Ishikawa (cell line): Measurements from ENCODE around the gene TBC1D22A.

Source experiments
- CEBPB ChIP-seq: IDR thresholded peaks from 2 replicates; pipeline ENCODE4 v1.6.1; 2012
- CREB1 ChIP-seq: IDR thresholded peaks from 2 replicates; pipeline ENCODE4 v1.6.1; 2012; ENCODE audit warnings: low read depth
- EGR1 ChIP-seq: IDR thresholded peaks from 2 replicates; pipeline ENCODE4 v1.6.1; 2012
- EP300 ChIP-seq: IDR thresholded peaks from 2 replicates; pipeline ENCODE4 v1.6.1; 2012; ENCODE audit warnings: borderline replicate concordance
- FOXM1 ChIP-seq: IDR thresholded peaks from 2 replicates; pipeline ENCODE4 v1.6.1; 2012; ENCODE audit warnings: low read depth, borderline replicate concordance
- NFIC ChIP-seq: IDR thresholded peaks from 2 replicates; pipeline ENCODE4 v1.6.1; 2012
- RAD21 ChIP-seq: IDR thresholded peaks from 2 replicates; pipeline ENCODE4 v1.6.1; 2012; ENCODE audit warnings: low read depth
- TAF1 ChIP-seq: IDR thresholded peaks from 2 replicates; pipeline ENCODE4 v1.6.1; 2012; ENCODE audit warnings: low read depth, mild to moderate bottlenecking
- TCF12 ChIP-seq: IDR thresholded peaks from 2 replicates; pipeline ENCODE4 v1.6.1; 2012; ENCODE audit warnings: low read depth
- TEAD4 ChIP-seq: IDR thresholded peaks from 2 replicates; pipeline ENCODE4 v1.6.1; 2012
- YY1 ChIP-seq: IDR thresholded peaks from 2 replicates; pipeline ENCODE4 v1.6.1; 2012; ENCODE audit warnings: low read depth
- ZBTB7A ChIP-seq: IDR thresholded peaks from 2 replicates; pipeline ENCODE4 v1.6.1; 2012; ENCODE audit warnings: low read depth
- TF ChIP-seq, protein P1 (sequence below): IDR thresholded peaks from 2 replicates; pipeline ENCODE4 v1.6.1; 2012; ENCODE audit warnings: low read depth, mild to moderate bottlenecking
- TF ChIP-seq, protein P2 (sequence below): IDR thresholded peaks from 2 replicates; pipeline ENCODE4 v1.6.1; 2012
- TF ChIP-seq, protein P3 (sequence below): IDR thresholded peaks from 2 replicates; pipeline ENCODE4 v1.6.1; 2012

TBC1D22A gene

GRCh38 chr22:47195156-47195483, 432.7 kb downstream of the TBC1D22A start:
- TF ChIP-seq TCF12 (no peak), TEAD4 (no peak), TAF1 (no peak), NFIC (no peak), CREB1 (no peak), ZBTB7A (no peak), EGR1 (no peak), RAD21 (no peak), FOXM1 (no peak), YY1 (no peak), EP300 (no peak), CEBPB (no peak)
- TF ChIP-seq, protein P1, sequence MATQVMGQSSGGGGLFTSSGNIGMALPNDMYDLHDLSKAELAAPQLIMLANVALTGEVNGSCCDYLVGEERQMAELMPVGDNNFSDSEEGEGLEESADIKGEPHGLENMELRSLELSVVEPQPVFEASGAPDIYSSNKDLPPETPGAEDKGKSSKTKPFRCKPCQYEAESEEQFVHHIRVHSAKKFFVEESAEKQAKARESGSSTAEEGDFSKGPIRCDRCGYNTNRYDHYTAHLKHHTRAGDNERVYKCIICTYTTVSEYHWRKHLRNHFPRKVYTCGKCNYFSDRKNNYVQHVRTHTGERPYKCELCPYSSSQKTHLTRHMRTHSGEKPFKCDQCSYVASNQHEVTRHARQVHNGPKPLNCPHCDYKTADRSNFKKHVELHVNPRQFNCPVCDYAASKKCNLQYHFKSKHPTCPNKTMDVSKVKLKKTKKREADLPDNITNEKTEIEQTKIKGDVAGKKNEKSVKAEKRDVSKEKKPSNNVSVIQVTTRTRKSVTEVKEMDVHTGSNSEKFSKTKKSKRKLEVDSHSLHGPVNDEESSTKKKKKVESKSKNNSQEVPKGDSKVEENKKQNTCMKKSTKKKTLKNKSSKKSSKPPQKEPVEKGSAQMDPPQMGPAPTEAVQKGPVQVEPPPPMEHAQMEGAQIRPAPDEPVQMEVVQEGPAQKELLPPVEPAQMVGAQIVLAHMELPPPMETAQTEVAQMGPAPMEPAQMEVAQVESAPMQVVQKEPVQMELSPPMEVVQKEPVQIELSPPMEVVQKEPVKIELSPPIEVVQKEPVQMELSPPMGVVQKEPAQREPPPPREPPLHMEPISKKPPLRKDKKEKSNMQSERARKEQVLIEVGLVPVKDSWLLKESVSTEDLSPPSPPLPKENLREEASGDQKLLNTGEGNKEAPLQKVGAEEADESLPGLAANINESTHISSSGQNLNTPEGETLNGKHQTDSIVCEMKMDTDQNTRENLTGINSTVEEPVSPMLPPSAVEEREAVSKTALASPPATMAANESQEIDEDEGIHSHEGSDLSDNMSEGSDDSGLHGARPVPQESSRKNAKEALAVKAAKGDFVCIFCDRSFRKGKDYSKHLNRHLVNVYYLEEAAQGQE, result no peak
- TF ChIP-seq, protein P2, sequence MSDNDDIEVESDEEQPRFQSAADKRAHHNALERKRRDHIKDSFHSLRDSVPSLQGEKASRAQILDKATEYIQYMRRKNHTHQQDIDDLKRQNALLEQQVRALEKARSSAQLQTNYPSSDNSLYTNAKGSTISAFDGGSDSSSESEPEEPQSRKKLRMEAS, result no peak
- TF ChIP-seq, protein P3, sequence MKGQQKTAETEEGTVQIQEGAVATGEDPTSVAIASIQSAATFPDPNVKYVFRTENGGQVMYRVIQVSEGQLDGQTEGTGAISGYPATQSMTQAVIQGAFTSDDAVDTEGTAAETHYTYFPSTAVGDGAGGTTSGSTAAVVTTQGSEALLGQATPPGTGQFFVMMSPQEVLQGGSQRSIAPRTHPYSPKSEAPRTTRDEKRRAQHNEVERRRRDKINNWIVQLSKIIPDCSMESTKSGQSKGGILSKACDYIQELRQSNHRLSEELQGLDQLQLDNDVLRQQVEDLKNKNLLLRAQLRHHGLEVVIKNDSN, result no peak

DNA sequence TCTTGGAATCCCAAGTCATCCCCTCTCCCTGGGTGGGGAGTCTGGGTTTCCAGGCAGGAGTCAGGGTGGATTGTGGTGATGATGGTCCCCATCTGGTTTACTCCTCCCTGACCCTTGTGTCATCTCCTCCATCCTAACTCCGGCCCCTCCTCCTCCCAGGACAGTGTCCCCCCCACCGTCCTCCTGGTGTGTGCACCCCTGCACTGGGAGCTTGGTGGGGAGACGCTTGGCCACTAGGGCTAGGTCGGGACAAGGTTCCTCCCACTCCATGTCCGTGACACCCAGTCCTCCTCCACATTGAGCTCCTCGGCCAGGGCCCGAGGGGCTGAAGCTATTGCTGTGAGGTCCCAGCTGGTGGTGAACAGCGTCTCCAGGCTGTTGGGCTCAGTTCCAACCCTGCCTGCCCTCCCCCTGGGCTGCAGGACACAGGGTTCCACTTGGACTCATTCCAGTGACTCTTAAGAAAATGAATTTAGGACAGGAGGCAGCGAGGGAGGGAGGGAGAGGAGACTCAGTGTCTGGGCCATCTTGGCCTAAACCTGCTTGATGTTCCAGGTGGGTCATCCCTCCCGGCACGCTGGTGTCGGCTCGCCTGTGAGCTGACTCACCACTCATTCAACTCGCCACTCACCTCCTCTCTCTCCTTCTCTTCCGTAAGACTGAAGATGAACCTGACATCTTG, 433.2 kb downstream of the TBC1D22A start:
- TF ChIP-seq FOXM1 (no peak), CEBPB (no peak), EP300 (no peak), RAD21 (no peak), TCF12 (no peak), ZBTB7A (no peak), TAF1 (no peak)
- TF ChIP-seq, protein P3, result no peak
- TF ChIP-seq, protein P1, result no peak

DNA sequence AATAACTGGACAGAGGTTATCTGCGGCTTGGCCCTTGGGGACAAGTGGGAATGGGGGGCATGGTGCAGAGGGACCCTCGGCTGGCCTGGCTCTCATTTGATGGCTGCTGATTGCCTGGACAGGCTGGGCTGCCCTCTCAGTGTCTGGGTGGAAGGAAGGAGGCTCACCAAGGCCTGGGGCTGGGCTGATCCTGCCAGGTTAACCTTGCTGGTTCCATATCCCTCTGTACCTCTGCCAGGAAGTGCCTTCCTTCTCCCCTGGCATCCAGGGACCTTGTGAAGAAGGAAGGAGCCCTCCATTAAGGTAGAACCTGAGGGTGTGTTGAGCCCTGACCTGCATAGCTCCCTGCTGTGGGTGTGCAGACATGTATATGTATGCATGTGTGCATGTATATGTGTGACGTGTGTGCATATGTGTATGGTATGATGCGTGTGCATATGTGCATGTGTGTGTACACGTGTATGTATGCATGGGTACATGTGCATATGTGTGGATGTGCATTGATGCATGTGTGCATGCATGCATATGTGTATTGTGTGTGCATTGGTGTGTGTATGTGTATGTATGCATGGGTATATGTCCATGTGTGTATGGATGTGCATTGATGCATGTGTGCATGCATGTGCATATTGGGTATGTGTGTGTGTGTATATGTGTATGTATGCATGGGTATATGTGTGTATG, 433.9 kb downstream of the TBC1D22A start:
- TF ChIP-seq, protein P3, result no peak
- no peak for TF ChIP-seq TAF1
- TF ChIP-seq CREB1, result no peak
- TF ChIP-seq, protein P2, result no peak
- TF ChIP-seq CEBPB, result no peak
- no peak for TF ChIP-seq TEAD4
- TF ChIP-seq ZBTB7A, result no peak
- no peak for TF ChIP-seq EGR1

DNA sequence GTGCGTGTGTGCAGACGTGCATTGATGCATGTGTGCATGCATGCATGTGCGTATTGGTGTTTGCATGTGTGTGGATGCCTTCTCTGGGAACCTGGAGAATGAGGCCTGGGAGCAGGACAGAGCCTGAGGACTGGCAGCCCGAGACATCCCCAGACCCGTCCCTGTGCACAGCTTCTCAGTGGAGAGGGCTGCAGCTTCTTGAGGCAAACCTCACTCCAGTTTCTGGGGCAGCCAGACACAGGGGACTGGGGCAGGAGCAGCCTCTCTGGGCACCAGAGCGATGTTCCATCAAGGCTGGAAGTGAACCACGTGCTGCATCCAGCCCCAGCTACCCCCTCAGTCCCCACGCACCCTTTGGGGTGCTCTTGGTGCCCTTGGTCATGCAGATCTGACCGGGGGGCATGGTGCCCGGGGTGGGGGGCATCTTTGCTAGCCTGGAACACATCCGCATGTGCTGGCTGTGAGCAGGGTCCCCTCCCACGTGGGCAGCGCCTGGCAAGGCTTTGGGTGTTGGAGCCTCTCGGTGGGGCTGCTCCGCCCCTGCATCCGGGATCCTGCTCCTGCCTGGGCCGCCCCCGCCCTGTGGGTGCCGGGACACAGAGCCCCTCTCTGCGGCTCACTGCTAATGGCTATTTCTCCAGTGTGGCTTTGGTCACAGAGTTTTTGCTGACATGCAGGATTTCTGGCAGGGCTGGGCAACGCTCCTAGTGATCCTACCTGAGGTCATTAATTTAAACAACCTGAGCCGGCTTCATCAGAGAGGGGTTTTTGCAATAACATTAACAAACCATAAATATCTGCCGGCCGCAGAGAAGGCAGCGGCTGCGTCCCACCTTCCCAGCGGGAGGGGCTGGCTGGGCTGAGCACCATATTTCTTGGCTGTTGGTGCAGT, 434.7 kb downstream of the TBC1D22A start:
- no peak for TF ChIP-seq NFIC
- TF ChIP-seq CEBPB, result no peak
- no peak for TF ChIP-seq EGR1
- TF ChIP-seq, protein P2, result no peak
- no peak for TF ChIP-seq TEAD4
- TF ChIP-seq TAF1, result no peak
